OCI-LY7 (cell line): ENCODE results near the gene NOXO1. TPM values are rescaled to one million over a fixed set of nuclear protein-coding genes. Genes with fewer than 3 reads are reported as not detected.

Source experiments
- BruUV-seq: library from RNA; stranded (reverse); fragments of 400-500 nt; replicated peaks from 2 replicates; lab custom pipeline; 2021; lab: Mats Ljungman, UMichigan
- CTCF ChIA-PET: fragments of 300-600 bp; sonication (Branson Sonifier 250); formaldehyde crosslinking; loops from one replicate; lab custom pipeline; 2022; ENCODE audit warnings: antibody characterized with exemption; ENCODE audit not compliant: unreplicated experiment; lab: Charles Lee
- POLR2A ChIA-PET: fragments of 300-600 bp; sonication (Branson Sonifier 250); formaldehyde crosslinking; loops from one replicate; lab custom pipeline; 2022; ENCODE audit warnings: antibody characterized with exemption; lab: Charles Lee
- DNase-seq: peaks from one replicate; pipeline ENCODE4 v3.0.0-alpha.2; 2015; ENCODE audit warnings: low spot score
- H2AFZ ChIP-seq: fragments of 200-600 bp; sonication (generic), shearing (Covaris generic); 2 replicates; pipeline ENCODE4 v1.6.1; 2014; ENCODE audit warnings: mild to moderate bottlenecking, antibody characterized with exemption, low read length, moderate library complexity
- H3K27ac ChIP-seq: fragments of 200-600 bp; sonication (generic); 2 replicates; pipeline ENCODE4 v1.5.1; 2014; ENCODE audit warnings: mixed run types, low read depth, mild to moderate bottlenecking, moderate library complexity, low read length, inconsistent platforms; ENCODE audit not compliant: poor library complexity, severe bottlenecking
- H3K36me3 ChIP-seq: fragments of 200-600 bp; sonication (generic); 2 replicates; pipeline ENCODE4 v1.6.1; 2014; ENCODE audit warnings: mild to moderate bottlenecking, antibody characterized with exemption, low read length, moderate library complexity, mixed read lengths; ENCODE audit not compliant: insufficient read depth
- H3K4me1 ChIP-seq: fragments of 200-600 bp; sonication (generic); 2 replicates; pipeline ENCODE4 v1.5.1; 2014; ENCODE audit warnings: mild to moderate bottlenecking, low read length; ENCODE audit not compliant: insufficient read depth, poor library complexity, severe bottlenecking
- H3K4me2 ChIP-seq: fragments of 200-600 bp; sonication (generic); 2 replicates; pipeline ENCODE4 v1.6.1; 2014; ENCODE audit warnings: mild to moderate bottlenecking, low read length
- H3K4me3 ChIP-seq: fragments of 200-600 bp; sonication (generic); 2 replicates; pipeline ENCODE4 v1.5.1; 2014; ENCODE audit warnings: mild to moderate bottlenecking, low read depth, low read length; ENCODE audit not compliant: poor library complexity, severe bottlenecking
- H3K79me2 ChIP-seq: fragments of 200-600 bp; sonication (generic); 2 replicates; pipeline ENCODE4 v1.6.1; 2016; ENCODE audit warnings: low read depth, mild to moderate bottlenecking, low read length, moderate library complexity, mixed read lengths; ENCODE audit not compliant: insufficient read depth
- H3K9me2 ChIP-seq: fragments of 200-600 bp; sonication (generic); 2 replicates; pipeline ENCODE4 v1.6.1; 2016; ENCODE audit warnings: mild to moderate bottlenecking, low read length, mixed read lengths; ENCODE audit not compliant: insufficient read depth
- H3K9me3 ChIP-seq: fragments of 200-600 bp; sonication (generic); 2 replicates; pipeline ENCODE4 v1.6.1; 2014; ENCODE audit warnings: mild to moderate bottlenecking, mixed run types, low read length, mixed read lengths
- H4K20me1 ChIP-seq: fragments of 200-600 bp; sonication (generic); 2 replicates; pipeline ENCODE4 v1.6.1; 2014; ENCODE audit warnings: mild to moderate bottlenecking, antibody characterized with exemption, low read length, moderate library complexity, mixed read lengths; ENCODE audit not compliant: insufficient read depth
- CTCF ChIP-seq: fragments of 200-600 bp; sonication (generic); conservative IDR thresholded peaks from 2 replicates; pipeline ENCODE4 v1.5.1; 2014; ENCODE audit warnings: mild to moderate bottlenecking, antibody characterized with exemption, low read length, moderate library complexity, mixed read lengths
- EZH2phosphoT487 ChIP-seq: fragments of 200-600 bp; sonication (generic); IDR thresholded peaks from 2 replicates; pipeline ENCODE4 v1.6.1; 2018; ENCODE audit warnings: low read depth, borderline replicate concordance, mild to moderate bottlenecking, mixed run types, antibody characterized with exemption, low read length, moderate library complexity, mixed read lengths
- intact Hi-C: fragments of 100-400 bp; cut with micrococcal nuclease; formaldehyde crosslinking; loops from one replicate; pipeline ENCODE4 v1.10.0; 2022; ENCODE audit not compliant: unreplicated experiment
- total RNA-seq, 2 experiments: library from RNA; depleted of rRNA in 1 of 2; stranded (reverse); fragments of >200 nt in 1 of 2; shearing (Covaris generic) in 1 of 2; gene quantifications; 2 replicates each; pipeline ENCODE4 v1.2.3, GENCODE V29; 2014 to 2022

Gene NOXO1
- total RNA-seq, 2 experiments from 2014 or later, result 0.22 to 0.30 TPM

- TF ChIP-seq EZH2phosphoT487 (no peak), CTCF (no peak)
- ChIA-PET POLR2A (interaction anchor here (0.6 kb wide), 1 partner anchor 968 kb away, joined by 4 read pairs; no protein-coding TSS in a partner anchor), CTCF (no interaction called here)
- no peak overlapping the region for H2AFZ ChIP-seq
- H3K4me2 ChIP-seq, result no peak overlapping the region
- intact Hi-C loops, result no loop called here
- no peak overlapping the region for H3K27ac ChIP-seq
- H4K20me1 ChIP-seq, result no peaks in the 10 kb centered on the region
- H3K79me2 ChIP-seq, result no peaks in the 10 kb centered on the region
- DNase-seq, result no peak
- H3K4me3 ChIP-seq, result no peak overlapping the region
- BruUV-seq, result TSS peak; percentile 64
- H3K4me1 ChIP-seq, result peaks cover 15% of the 10 kb centered on the region
- no peaks in the 10 kb centered on the region for H3K9me2 ChIP-seq
- H3K9me3 ChIP-seq, result no peaks in the 10 kb centered on the region
- H3K36me3 ChIP-seq, result peaks cover 74% of the 10 kb centered on the region
Observed at GRCh38 chr16:1997494-1998359, 16.5 kb upstream of the NOXO1 start.

- no TSS peak for BruUV-seq
- Histone ChIP-seq H2AFZ (no peak overlapping the region), H3K27ac (peak overlapping the region; percentile 65), H3K79me2 (no peaks in the 10 kb centered on the region), H3K36me3 (peaks cover 34% of the 10 kb centered on the region), H3K4me1 (peaks cover 36% of the 10 kb centered on the region), H4K20me1 (no peaks in the 10 kb centered on the region), H3K4me2 (peak overlapping the region; percentile 18; the same call in 1 of the 2 replicates), H3K4me3 (no peak overlapping the region), H3K9me2 (no peaks in the 10 kb centered on the region), H3K9me3 (no peaks in the 10 kb centered on the region)
- no peak for TF ChIP-seq CTCF
- CTCF ChIA-PET, result no interaction called here
- peak; percentile 48 for DNase-seq
- intact Hi-C loops, result loop anchor here (2.0 kb wide), 1 partner anchor 29 kb away; the partner anchor contains the start of gene RPS2
- POLR2A ChIA-PET, result no interaction called here
Observed at GRCh38 chr16:1993731-1994131, 12.5 kb upstream of the NOXO1 start.
